Breast epithelium (tissue), 3 donors: ENCODE data around the gene KIF6.

Experiments used
- CTCF ChIP-seq, 3 donors: fragments of 450-650 bp; IDR thresholded peaks; one replicate each; pipeline ENCODE4 v1.5.1; 2016 to 2017; ENCODE audit warnings: antibody characterized with exemption in 3 of 3, mild to moderate bottlenecking in 3 of 3, moderate library complexity in 3 of 3
- POLR2A ChIP-seq: fragments of 450-650 bp; IDR thresholded peaks from one replicate; pipeline ENCODE4 v1.6.1; 2016; ENCODE audit warnings: antibody characterized with exemption, mild to moderate bottlenecking, moderate library complexity

- no peak for TF ChIP-seq CTCF (IDR thresholded peaks at IDR 0.05)
- TF ChIP-seq POLR2A = no peak
These were observed 151.7 kb downstream of the KIF6 start for GRCh38 chr6:39573541-39573940.
